HG02610 (cell line): ENCODE measurements around the gene UNKL.

Experiments used
- ATAC-seq: cut with Tn5 transposase; IDR thresholded peaks from one replicate; pipeline ENCODE4 v1.9.1; 2021; ENCODE audit warnings: mild to moderate bottlenecking, moderate library complexity; ENCODE audit not compliant: unreplicated experiment

The UNKL gene, protein sequence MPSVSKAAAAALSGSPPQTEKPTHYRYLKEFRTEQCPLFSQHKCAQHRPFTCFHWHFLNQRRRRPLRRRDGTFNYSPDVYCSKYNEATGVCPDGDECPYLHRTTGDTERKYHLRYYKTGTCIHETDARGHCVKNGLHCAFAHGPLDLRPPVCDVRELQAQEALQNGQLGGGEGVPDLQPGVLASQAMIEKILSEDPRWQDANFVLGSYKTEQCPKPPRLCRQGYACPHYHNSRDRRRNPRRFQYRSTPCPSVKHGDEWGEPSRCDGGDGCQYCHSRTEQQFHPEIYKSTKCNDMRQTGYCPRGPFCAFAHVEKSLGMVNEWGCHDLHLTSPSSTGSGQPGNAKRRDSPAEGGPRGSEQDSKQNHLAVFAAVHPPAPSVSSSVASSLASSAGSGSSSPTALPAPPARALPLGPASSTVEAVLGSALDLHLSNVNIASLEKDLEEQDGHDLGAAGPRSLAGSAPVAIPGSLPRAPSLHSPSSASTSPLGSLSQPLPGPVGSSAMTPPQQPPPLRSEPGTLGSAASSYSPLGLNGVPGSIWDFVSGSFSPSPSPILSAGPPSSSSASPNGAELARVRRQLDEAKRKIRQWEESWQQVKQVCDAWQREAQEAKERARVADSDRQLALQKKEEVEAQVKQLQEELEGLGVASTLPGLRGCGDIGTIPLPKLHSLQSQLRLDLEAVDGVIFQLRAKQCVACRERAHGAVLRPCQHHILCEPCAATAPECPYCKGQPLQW

DNA sequence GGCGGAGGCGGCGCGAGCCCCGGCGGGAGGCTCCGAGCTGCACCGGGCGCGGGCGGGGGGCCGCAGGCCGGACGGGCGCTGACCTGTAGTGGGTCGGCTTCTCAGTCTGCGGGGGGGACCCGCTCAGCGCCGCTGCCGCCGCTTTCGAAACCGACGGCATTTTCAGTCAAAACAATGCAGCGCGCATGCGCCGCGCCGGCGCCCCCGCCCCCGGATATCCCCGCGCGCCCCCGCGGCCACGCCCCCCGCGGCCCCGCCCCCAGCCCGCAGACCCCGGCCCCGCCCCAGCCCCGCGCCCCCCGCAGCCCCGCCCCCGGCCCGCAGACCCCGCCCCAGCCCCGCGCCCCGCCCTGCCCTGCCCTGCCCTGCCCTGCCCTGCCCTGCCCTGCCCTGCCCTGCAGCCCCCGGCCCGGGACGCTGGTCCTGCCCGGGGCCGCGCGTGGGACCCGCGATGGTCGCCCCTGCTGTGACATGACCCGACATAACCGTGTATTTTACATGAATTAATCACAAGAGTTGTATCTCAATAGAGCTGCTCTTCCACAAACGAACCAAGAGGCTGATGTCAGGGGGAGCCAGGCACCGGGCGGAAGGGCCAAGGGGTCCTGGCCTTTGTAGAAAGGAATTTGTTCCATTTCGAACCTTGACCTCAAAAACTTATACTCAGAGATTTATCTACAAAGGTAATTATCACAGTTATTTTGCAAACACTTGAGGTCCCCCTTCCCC is at the start of gene UNKL:
UNKL (minus strand) TSS at position 173 of the 729 bp plus-strand sequence; CDS start at position 160, 13 bp downstream.
- ATAC-seq: peak; percentile 35

DNA sequence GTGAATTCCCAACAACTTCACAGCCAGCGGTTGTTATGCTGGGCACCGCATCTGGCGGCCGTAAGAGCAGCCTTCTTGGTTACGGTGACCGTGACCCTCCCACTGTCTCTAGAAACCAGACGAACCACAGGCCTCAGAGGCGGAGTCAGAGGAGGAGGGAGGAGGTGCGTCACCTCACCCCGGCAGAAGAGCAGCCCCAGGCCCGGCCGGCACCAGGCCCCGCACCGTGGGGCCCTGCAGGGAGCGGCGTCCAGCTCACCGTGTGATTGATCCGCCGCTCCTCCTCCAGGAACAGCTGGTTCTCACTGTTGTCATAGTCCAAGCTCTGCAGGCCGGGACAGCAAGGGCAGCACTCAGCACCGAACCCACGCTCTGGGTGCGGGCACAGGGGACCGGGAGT is 46.6 kb upstream of the UNKL start:
- ATAC-seq: no peak

DNA sequence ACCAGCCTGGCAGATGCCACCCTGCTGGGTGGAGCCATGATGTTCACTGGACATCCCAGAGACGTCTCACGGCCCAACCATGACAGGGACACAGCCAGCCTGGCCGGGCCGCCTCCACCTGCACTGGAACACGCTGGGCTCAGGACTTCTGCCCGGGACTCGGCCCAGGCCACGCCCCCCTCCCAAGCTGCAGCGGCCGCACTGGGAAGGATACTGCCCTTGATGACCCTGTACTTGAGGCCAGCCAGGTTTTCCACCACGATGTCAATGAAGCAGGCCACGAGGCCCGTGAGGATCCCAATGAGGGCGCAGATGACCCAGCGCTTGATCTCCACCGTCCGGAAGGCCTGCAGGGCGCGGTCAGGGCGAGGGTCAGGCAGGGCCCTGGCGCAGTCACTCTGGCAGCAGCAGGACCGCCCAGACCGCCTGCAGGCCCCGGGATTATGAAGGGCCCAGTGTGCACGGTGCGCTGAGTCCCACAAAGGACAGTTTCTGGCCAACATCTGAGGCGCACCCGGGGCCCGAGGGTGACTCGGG is 46.2 kb upstream of the UNKL start:
- no peak for ATAC-seq

DNA sequence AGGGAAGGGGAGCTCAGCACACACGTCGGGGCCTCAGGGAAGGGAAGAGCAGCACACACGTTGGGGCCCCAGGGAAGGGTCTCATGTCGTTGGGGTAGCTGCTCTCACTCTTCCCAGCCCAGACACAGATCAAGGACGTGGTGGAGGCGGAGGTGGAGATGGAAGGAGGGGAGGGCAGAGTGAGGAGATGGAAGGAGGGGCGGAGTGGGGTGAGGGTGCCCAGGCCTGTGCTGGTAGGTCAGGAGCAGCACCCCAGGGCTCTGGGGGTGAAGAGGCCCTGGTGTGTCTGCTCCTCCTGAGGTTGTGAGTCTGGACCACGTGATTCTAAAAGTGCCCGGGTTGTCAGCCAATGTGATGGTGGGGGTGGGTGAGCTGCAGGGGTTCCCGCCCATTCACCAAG is 45.5 kb upstream of the UNKL start:
- no peak for ATAC-seq

DNA sequence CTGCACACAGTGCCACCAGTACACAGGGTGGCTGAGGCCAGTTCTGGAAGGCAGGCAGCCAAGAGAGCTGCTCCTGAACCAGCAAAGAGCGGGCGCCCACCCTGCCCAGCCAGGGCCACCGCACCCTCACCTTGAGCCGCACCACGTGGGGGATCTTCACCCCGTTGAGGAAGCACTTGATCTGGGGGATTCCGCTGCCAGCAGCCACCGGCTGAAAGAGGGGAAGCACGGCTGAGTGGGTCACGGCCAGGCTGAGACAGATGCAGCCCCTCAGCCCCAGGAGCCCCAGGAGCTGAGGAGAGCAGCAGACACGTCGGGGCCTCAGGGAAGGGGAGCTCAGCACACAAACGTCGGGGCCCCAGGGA is 44.5 kb upstream of the UNKL start:
- peak; percentile 43 for ATAC-seq

DNA sequence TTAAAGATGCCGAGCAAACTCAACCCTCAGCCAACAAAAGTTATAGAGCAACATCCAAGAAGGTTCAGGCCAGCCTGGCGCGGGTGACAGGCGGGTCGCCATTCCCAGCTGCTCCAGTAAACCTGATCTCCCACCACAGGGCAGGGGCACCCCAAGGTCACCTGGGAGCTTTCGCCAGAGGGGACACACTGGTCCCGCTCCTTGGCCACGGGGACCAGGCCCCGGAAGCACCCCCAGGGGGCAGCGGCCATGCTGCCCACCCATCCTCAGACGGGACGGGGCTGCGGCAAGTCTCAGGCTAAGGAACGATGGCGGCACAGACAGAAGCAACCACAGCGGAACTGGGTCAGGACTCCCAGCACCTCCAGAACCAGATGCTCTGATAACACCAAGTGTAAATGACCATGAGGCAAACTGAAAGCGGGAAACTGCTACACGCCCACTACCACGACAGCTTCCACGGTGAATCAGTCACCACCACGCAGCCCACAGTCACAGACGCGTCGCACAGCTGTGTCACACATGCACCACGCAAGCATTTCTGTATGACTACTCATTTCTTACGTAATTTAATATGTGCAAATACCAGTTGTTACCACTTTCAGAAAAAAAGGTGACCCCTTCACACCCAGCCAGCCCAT is 44.0 kb upstream of the UNKL start:
- ATAC-seq: peak; percentile 29

DNA sequence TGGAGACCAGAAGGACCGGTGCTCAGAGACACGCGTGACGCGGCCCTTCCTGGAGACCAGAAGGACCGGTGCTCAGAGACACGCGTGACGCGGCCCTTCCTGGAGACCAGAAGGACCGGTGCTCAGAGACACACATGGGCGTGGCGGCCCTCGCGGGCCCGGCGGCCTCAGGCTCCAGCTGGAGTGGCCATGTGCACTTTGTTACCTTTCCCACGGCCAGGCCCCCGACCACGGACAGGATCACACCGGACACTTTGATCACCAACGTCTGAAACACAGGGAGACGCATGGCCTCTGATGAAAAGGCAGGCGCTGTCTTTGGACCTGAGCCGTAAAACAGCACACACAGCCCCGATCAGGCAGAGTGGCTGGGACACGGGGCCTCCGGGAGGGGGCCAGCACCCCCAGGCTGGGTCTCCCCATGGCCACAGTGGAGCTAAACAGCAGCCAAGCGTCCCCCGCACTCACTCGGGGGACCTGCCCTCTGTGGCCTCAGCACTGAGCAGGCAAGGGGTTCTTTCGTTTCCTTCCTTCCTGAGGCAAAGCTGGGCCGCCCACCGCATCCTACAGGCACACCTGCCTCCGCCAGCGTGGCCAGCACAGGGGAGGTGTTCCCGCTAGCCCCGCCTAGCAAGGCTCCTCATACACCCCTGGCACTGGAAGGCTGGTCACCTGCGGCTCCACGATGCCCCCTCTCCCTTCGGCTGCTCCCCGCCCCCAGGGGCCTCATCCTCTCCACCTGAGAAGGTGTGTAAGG is 43.2 kb upstream of the UNKL start:
- ATAC-seq: no peak

DNA sequence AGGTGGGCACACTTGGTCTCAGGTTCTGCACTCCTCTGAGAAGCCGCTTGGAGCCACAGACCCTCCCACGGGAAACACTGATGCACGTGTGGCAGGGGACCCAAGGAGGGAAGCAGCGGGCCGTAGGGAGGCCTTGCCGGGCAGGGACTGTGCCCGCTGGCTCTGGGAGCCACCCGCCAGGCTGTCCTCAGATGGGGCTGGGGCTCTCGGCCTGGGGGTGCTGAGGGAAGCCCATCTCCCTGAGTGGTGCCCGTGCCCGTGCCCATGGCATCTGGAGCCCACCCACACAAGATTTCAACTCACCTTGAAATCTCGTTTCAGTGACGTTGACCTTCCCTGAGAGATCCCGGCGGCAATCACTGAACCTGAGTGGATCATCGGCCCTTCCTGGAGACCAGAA is 42.4 kb upstream of the UNKL start:
- ATAC-seq: no peak

DNA sequence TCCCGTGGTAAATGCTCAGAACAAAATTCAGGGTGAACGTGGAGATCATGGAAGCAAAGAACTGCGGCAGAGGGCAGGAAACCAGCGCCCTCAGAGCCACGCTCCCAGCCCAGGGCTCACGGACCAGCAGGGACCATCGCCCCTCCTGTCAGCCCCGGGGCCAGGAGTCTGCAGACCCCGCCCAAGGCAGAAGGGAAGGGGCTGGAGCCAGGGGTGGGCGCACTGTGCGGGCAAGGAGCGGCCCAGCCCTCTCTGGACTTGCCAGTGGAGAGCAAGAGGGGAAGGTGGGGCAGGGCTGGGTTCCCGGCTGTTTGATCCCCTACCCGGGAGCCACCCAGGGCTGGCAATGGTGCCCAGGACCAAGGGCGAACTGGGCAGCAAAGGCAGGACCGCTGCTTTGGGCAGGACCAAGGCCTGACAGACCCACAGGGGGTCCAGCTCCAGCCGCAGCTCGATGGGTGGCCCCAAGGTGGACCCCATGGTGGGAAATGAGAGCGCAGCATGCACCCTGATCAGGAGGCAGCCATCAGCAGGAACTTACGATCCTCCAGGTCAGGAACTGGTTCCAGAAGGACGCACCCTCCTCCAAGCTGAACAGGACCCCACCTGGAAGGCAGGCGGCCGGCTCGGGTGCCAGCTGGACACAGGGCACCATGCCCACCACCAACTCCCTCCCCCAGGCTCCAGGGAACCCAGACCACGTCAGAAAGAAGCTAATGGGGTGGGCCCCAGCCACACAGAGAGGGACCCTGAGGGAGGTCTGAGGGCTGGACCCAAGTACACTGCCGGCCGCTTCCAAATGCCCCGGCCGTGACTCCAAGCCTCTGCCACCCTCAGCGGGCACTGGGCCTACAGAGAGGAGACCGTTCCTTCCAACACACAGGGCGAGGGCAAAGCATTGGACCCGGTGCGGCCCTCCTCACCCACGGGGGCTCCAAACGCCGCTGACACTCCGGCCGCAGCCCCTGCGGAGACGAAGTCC is 41.0 kb upstream of the UNKL start:
- ATAC-seq: no peak

DNA sequence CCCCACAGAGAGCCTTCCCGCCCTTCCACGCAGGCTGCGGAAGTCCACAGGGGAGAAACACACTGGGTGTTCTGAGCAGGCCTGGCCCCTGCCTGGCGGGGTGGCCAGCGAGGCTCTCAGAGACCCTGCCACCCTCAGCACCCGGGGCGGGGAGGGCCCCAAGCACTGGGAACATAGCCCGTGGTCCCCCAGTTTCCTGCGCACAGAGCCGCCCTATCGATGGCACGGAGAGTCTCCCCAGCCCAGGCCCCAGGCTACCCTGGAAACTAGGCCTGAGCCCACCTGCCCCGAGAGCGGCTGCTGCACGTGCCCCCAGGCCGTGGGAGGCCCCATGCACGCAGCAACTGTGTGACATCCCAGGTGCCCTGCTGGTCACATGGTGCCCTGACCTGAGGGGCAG is 40.1 kb upstream of the UNKL start:
- ATAC-seq: no peak

DNA sequence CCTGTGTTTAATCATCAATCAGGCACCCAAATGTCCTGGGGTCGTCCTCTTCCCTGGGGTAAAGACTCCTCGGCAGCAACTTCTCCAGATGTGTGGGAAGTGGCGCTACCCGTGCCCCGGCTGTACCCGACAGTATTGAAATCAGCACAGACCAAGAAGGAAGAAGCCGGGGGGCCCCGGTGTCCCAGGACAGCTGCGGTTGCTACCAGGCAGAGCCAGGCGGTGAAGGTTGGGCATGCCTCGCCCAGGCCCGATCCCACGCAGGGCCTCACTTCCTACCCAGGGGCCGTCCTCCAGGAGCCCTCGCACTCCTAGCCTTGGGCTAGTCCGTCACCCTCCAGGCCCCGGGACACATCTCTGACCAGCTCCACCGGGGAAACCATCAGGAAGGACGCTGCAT is 38.8 kb upstream of the UNKL start:
- no peak for ATAC-seq

DNA sequence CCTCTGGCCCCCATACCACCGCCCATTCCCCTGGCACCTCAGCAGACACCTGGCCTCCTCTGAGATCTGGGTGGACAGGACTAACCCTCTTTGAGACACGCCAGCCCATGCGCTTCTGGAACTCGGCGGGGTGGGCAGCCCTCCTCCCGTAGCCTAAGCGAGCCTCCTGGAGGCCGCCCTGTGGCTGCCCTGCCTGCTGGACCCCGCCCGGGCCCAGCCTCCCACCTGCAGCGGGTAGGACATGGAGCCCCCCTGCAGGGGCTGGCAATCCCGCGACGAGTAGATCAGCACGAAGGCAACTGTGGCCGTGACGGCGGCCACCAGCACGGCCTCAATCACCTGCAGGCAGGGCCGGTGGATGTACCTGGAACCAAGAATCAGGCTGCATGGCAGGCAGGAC is 38.0 kb upstream of the UNKL start:
- no peak for ATAC-seq

DNA sequence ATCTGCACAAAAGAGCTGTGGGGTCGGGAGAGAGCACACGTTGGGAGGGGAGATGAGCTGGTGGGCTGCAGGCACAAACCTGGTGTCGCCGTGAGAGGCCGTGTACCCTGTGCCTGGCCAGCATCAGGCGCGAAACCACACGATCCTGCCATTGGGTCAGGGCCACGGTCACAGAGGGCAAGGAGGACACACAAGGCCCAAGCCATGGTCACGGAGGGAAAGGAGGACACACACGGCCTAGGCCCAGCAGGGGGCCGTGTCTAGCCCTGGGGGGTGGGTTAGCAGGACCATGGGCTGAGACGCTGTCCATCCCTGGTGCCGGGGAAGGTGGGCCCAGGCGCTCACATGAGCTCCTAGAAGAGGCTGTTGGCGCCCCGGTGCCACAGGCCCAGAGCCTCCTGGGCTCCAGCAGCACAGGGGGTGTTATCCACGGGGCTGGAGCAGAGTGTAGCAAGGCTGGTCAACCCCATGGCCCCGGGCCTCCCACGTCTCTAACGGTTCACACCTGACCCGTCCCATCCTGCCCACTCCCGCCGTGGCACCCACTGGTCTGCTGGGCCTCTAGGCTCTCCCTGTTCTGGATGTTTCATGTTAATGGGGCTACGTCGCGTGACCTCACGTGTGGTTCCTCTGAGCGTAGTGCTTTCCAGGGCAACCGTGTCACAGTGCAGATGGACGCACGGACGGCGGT is 37.3 kb upstream of the UNKL start:
- ATAC-seq: no peak

DNA sequence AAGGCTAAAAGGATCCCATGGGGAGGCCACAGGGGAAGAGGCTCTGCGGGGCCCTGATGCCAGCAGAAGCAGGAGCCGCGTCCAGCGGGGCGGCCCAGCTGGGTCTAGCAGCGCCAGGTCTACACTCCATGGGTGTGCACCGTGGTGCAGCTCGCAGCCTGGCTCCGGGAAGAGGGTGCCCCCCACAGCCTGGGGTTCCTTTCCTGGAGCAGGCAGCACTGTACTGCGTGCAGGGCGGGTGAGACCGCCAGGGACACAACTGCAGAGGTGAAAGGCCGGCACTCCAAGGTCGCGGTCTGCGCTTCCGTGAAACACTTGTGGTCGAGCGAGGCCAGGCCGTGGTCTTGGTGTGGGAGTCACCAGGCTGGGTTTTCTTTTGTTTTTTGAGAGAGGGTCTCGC is 36.3 kb upstream of the UNKL start:
- no peak for ATAC-seq

DNA sequence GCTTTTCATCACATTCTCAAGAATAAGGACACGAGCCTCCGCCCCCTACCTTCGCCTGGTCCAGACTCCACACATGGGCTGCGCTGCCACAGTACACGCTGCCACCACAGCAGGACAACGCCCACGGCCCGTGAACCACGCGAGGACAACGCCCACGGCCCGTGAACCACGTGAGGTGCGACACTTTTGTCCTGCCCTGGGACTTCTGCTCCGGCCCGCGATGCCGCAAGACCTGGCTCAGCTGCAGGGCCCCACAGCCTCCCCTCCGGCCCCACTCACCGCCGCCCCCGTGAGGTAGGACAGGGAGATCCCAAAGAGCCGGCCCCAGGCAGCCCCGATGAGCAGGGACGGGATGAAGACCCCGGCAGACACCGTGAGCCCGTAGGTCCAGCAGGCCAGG is 35.7 kb upstream of the UNKL start:
- no peak for ATAC-seq

DNA sequence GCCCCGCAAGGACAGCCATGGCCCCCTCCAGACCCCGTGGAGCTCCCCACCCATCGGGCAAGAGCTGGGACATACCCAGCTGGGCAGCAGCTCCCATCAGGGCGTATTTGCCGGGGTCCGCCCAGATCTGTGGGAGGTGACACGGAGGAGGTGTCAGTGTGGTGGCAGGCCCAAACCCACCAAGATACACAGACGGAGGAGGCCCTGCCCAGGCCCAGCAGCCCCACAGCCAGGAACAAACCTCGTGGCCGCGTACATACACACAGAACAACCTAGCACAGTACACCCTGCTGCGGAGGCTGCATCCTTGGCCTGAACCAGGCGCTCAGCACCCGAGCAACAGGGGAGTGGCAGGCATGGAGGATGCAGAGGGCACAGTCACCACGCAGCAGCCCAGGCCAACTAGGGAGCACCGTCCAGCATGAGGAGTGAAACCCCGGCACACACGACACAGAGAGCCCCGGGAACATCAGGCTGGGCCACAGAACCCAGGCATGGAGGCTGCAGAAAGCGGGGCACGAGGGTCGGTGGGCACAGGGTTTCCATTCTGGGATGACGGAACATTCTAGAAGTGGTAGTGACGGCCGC is 34.8 kb upstream of the UNKL start:
- no peak for ATAC-seq

DNA sequence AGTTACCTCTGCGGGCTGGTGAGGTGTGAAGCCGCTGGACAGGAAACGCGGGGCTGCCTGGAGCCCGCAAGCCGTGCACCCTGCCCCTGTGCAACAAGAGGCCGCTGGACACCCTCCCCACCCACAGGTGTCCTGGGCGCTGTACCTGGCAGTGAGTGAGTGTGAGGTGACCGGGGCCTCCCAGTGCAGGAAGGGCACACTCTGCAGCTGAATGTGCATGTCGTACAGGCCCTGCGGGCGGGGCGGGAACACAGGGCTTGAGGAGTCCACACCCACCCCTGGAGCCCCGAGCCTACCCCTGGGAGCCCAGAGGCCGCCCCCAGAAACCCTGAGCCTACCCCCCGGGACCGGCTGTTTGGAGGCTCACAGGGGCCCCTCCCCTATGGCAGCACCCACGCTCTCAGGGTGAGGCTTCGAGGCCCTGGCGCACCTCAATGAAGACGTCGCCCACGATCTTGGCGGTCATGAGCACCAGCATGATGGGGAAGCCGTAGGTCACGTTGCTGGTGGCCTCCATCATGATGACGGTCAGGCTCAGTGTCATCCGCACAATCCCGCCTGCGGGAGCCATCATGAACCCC is 34.1 kb upstream of the UNKL start:
- no peak for ATAC-seq

DNA sequence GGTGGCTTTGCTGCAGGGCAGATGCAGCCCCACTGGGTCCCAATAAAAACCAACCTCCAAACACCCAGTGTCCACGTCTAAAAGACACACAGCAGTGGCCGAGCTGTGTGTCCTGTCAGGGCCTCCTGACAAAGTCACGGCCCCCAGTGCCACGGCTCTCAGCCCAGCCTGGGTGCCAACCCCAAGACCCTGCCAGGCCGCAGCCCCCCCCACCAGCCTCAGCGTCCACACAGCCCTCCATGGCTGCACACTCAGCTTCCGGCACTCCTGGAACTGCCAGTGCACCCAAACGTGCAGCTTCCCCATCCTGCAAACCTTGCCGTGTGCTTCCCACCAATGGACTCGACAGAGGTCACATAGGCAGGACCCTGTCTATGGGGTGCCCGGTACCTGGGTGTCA is 33.5 kb upstream of the UNKL start:
- ATAC-seq: no peak
